SU-DHL-6 (cell line): Measurements from ENCODE around the gene PDLIM5.

ENCODE experiments used
- EZH2phosphoT487 ChIP-seq: fragments of 200-600 bp; sonication (generic), shearing (Covaris generic); conservative IDR thresholded peaks from 2 replicates; pipeline ENCODE4 v1.6.1; 2018; ENCODE audit warnings: mild to moderate bottlenecking, antibody characterized with exemption, low read length, moderate library complexity, mixed read lengths
- TF ChIP-seq, protein P1 (sequence below): fragments of 200-600 bp; sonication (generic); IDR thresholded peaks from one replicate; pipeline ENCODE4 v1.5.1; 2017; ENCODE audit warnings: antibody characterized with exemption, mild to moderate bottlenecking, low read length, moderate library complexity; ENCODE audit not compliant: insufficient read depth, poor library complexity, severe bottlenecking

DNA sequence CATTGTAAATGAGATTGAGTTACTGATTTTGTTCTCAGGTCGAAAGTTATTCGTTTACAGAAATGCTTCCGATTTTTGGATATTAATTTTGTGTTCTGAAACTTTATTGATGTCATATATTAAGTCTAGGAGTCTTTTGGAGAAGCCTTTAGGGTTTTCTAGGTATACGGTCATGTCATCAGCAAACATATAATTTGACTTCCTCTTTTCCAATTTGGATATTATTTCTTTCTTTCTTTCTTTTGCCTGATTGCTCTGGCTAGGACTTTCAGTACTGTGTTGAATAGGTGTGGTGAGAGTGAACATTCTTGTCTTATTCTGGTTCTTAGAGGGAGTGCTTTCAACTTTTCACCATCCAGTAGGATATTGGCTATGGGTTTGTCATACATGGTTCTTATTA lies 35.4 kb upstream of the PDLIM5 start:
- TF ChIP-seq, protein P1, sequence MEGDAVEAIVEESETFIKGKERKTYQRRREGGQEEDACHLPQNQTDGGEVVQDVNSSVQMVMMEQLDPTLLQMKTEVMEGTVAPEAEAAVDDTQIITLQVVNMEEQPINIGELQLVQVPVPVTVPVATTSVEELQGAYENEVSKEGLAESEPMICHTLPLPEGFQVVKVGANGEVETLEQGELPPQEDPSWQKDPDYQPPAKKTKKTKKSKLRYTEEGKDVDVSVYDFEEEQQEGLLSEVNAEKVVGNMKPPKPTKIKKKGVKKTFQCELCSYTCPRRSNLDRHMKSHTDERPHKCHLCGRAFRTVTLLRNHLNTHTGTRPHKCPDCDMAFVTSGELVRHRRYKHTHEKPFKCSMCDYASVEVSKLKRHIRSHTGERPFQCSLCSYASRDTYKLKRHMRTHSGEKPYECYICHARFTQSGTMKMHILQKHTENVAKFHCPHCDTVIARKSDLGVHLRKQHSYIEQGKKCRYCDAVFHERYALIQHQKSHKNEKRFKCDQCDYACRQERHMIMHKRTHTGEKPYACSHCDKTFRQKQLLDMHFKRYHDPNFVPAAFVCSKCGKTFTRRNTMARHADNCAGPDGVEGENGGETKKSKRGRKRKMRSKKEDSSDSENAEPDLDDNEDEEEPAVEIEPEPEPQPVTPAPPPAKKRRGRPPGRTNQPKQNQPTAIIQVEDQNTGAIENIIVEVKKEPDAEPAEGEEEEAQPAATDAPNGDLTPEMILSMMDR = no peak
- no peak for TF ChIP-seq EZH2phosphoT487
